A549 (cell line): ENCODE results near the gene CTDSPL. TPM values are rescaled to one million over a fixed set of nuclear protein-coding genes. Genes with fewer than 3 reads are reported as not detected.

ENCODE experiments used
- ATAC-seq, 2 experiments: fragments of 200-7000 bp in 1 of 2; fragments of >200 bp in 1 of 2; cut with Nextera tagmentation in 1 of 2; cut with Tn5 transposase in 1 of 2; 3 replicates each; pipeline versions ENCODE4 v1.8.0 to v1.9.1; 2018 to 2020; ENCODE audit warnings: mild to moderate bottlenecking in 1 of 2, moderate library complexity in 1 of 2
- CTCF ChIA-PET: fragments of 300-600 bp; sonication (Branson Sonifier 250); formaldehyde crosslinking; extraction: SDS; loops from one replicate; lab custom pipeline; 2021; ENCODE audit warnings: antibody characterized with exemption, inconsistent platforms; lab: Yijun Ruan, JAX
- POLR2A ChIA-PET: fragments of 350-600 bp; formaldehyde crosslinking; extraction: SDS; loops from one replicate; lab custom pipeline; 2021; ENCODE audit warnings: antibody characterized with exemption, inconsistent platforms; lab: Yijun Ruan, JAX
- DNase-seq, 2 experiments: peaks; one replicate each; pipeline versions ENCODE4 v3.0.0 to v3.0.0-alpha.2; 2011 to 2016; ENCODE audit warnings: low read depth in 1 of 2, low spot score in 1 of 2
- FAIRE-seq: peaks from 2 replicates; lab custom pipeline; 2011; peaks lifted over from hg19 to GRCh38; lab: Jason Lieb, UNC
- H3K27ac ChIP-seq, 2 experiments: fragments of >200 bp; sonication (Bioruptor Twin); formaldehyde crosslinking; 3 replicates each; pipeline ENCODE4 v1.5.1; 2016 to 2017
- H3K4me1 ChIP-seq: fragments of >200 bp; sonication (Bioruptor Twin); formaldehyde crosslinking; 3 replicates; pipeline ENCODE4 v1.6.1; 2016
- H3K4me2 ChIP-seq: fragments of >200 bp; sonication (Bioruptor Twin); formaldehyde crosslinking; 3 replicates; pipeline ENCODE4 v1.6.1; 2016
- H3K4me3 ChIP-seq: fragments of >200 bp; sonication (Bioruptor Twin); formaldehyde crosslinking; 3 replicates; pipeline ENCODE4 v1.5.1; 2016
- H3K9me3 ChIP-seq: fragments of >200 bp; sonication (Bioruptor Twin); formaldehyde crosslinking; 3 replicates; pipeline ENCODE4 v1.6.1; 2016
- BHLHE40 ChIP-seq: IDR thresholded peaks from 2 replicates; pipeline ENCODE4 v1.6.1; 2012; ENCODE audit warnings: low read depth, low read length, inconsistent platforms
- CBX8 ChIP-seq: fragments of 200-600 bp; sonication (generic); IDR thresholded peaks from 2 replicates; pipeline ENCODE4 v1.6.1; 2016
- CHD2 ChIP-seq: fragments of 150-350 bp; IDR thresholded peaks from 2 replicates; pipeline ENCODE4 v1.6.1; 2014; ENCODE audit warnings: low read length; ENCODE audit not compliant: partially characterized antibody
- CHD4 ChIP-seq: fragments of 200-600 bp; sonication (generic); IDR thresholded peaks from 2 replicates; pipeline ENCODE4 v1.6.1; 2016; ENCODE audit warnings: antibody characterized with exemption, mild to moderate bottlenecking, borderline replicate concordance
- EHF ChIP-seq: fragments of 250-450 bp; sonication (Bioruptor Pico); IDR thresholded peaks from 2 replicates; pipeline ENCODE4 v1.5.0; 2020; ENCODE audit warnings: mild to moderate bottlenecking
- FOSL2 ChIP-seq, 2 experiments: fragments of 450-650 bp in 1 of 2; fragments of >200 bp in 1 of 2; sonication (Bioruptor Twin) in 1 of 2; formaldehyde crosslinking; IDR thresholded peaks; 2 replicates each; pipeline versions ENCODE4 v1.5.0 to v1.6.1; 2016 to 2020; ENCODE audit warnings: mild to moderate bottlenecking in 1 of 2, moderate library complexity in 1 of 2
- FOXS1 ChIP-seq: fragments of 250-450 bp; sonication (Bioruptor Pico); IDR thresholded peaks from 2 replicates; pipeline ENCODE4 v1.5.0; 2020; ENCODE audit warnings: mild to moderate bottlenecking, moderate library complexity
- GATA3 ChIP-seq: IDR thresholded peaks from 2 replicates; pipeline ENCODE4 v1.6.1; 2012; ENCODE audit warnings: borderline replicate concordance
- HES2 ChIP-seq: fragments of >200 bp; sonication (Bioruptor Twin); formaldehyde crosslinking; IDR thresholded peaks from 2 replicates; pipeline ENCODE4 v1.6.1; 2016
- HEYL ChIP-seq: fragments of 250-450 bp; sonication (Bioruptor Pico); IDR thresholded peaks from 2 replicates; pipeline ENCODE4 v1.8.0; 2021; ENCODE audit warnings: mild to moderate bottlenecking, moderate library complexity
- HOXB13 ChIP-seq: fragments of 250-450 bp; sonication (Bioruptor Pico); IDR thresholded peaks from 2 replicates; pipeline ENCODE4 v1.5.0; 2020; ENCODE audit warnings: low read depth, mild to moderate bottlenecking, moderate library complexity
- JUNB ChIP-seq: fragments of >200 bp; sonication (Bioruptor Twin); formaldehyde crosslinking; IDR thresholded peaks from 2 replicates; pipeline ENCODE4 v1.6.1; 2016
- KDM1A ChIP-seq: fragments of 200-600 bp; sonication (generic); IDR thresholded peaks from 2 replicates; pipeline ENCODE4 v1.6.1; 2016; ENCODE audit warnings: low read depth, mild to moderate bottlenecking
- MAFK ChIP-seq: fragments of 450-650 bp; IDR thresholded peaks from 2 replicates; pipeline ENCODE4 v1.6.1; 2014; ENCODE audit not compliant: partially characterized antibody
- MYC ChIP-seq: IDR thresholded peaks from 2 replicates; pipeline ENCODE4 v1.6.1; 2012; ENCODE audit warnings: mild to moderate bottlenecking, inconsistent platforms, low read length, improper control_type of control experiment, borderline replicate concordance
- NFE2L2 ChIP-seq: fragments of 150-350 bp; conservative IDR thresholded peaks from 2 replicates; pipeline ENCODE4 v1.6.1; 2014; ENCODE audit warnings: low read length
- NR3C1 ChIP-seq: fragments of >200 bp; sonication (Bioruptor Twin); formaldehyde crosslinking; IDR thresholded peaks from 3 replicates; pipeline ENCODE4 v1.6.1; 2017
- PBX3 ChIP-seq: IDR thresholded peaks from 2 replicates; pipeline ENCODE4 v1.6.1; 2012
- PHF8 ChIP-seq: fragments of 200-600 bp; sonication (generic); IDR thresholded peaks from 2 replicates; pipeline ENCODE4 v1.6.1; 2016; ENCODE audit warnings: low read depth, mild to moderate bottlenecking, antibody characterized with exemption, moderate library complexity, borderline replicate concordance
- POLR2A ChIP-seq: IDR thresholded peaks from 2 replicates; pipeline ENCODE4 v1.6.1; 2012; ENCODE audit warnings: mild to moderate bottlenecking, low read length
- POLR2AphosphoS2 ChIP-seq: conservative IDR thresholded peaks from 2 replicates; pipeline ENCODE4 v1.6.1; 2012; ENCODE audit warnings: low read length, improper control_type of control experiment, inconsistent platforms
- RARB ChIP-seq: fragments of 250-450 bp; sonication (Bioruptor Pico); IDR thresholded peaks from 2 replicates; pipeline ENCODE4 v1.8.0; 2021; ENCODE audit warnings: mild to moderate bottlenecking, moderate library complexity
- RCOR1 ChIP-seq: fragments of 150-350 bp; IDR thresholded peaks from 2 replicates; pipeline ENCODE4 v1.6.1; 2014; ENCODE audit warnings: antibody characterized with exemption, low read length, low read depth
- REST ChIP-seq: fragments of 200-600 bp; sonication (generic); IDR thresholded peaks from 2 replicates; pipeline ENCODE4 v1.6.1; 2016; ENCODE audit warnings: antibody characterized with exemption, mild to moderate bottlenecking, moderate library complexity
- TFCP2L1 ChIP-seq: fragments of 250-450 bp; sonication (Bioruptor Pico); IDR thresholded peaks from 2 replicates; pipeline ENCODE4 v1.5.0; 2021; ENCODE audit warnings: mild to moderate bottlenecking
- ZFP36 ChIP-seq: fragments of 450-650 bp; IDR thresholded peaks from 2 replicates; pipeline ENCODE4 v1.6.1; 2014; ENCODE audit warnings: borderline replicate concordance; ENCODE audit not compliant: partially characterized antibody
- WGBS: methylation state at CpG from one replicate; pipeline ENCODE4 v1.1.6; 2017; ENCODE audit errors: missing lambda C conversion rate; 5-methylcytosine and 5-hydroxymethylcytosine counted together
- polyA plus RNA-seq, 4 experiments: library from polyadenylated mRNA; depleted of rRNA in 3 of 4; stranded (reverse); fragments of >200 nt; fragmentation: RNase III in 1 of 4; extraction: RNeasy Plus Mini Kit Qiagen cat#74134 plus additional on column Dnase treatment in 1 of 4; gene quantifications; 2 replicates in 3 of 4; 3 replicates in 1 of 4; pipeline ENCODE4 v1.2.3, GENCODE V29; 2011 to 2017

CTDSPL gene
- polyA plus RNA-seq, 2 of the 4 experiments (the other 2 are of a cell fraction) = 9.9 to 35.1 TPM

- TF ChIP-seq RARB (CRISPR knock-in tag) (no peak), MYC (no peak), TFCP2L1 (CRISPR knock-in tag) (no peak), CHD4 (no peak), GATA3 (no peak), POLR2AphosphoS2 (no peak), FOSL2 (IDR thresholded peaks at IDR 0.05) (no peak), FOSL2 (CRISPR knock-in tag; IDR thresholded peaks at IDR 0.05) (no peak), BHLHE40 (no peak), HES2 (no peak), NFE2L2 (no peak), CBX8 (no peak), REST (no peak), RCOR1 (no peak), EHF (CRISPR knock-in tag) (no peak), NR3C1 (no peak), CHD2 (no peak), ZFP36 (no peak), PHF8 (no peak)
- TF ChIP-seq, all 56 proteins: peak for 0
- ATAC-seq = no peak
- WGBS = 85% methylated on average over 3 of the region's 3 CpGs
- ChIA-PET CTCF (no interaction called here), POLR2A (no interaction called here)
- Histone ChIP-seq H3K4me3 (no peak overlapping the region), H3K27ac (no peak overlapping the region), H3K4me2 (no peak overlapping the region), H3K4me1 (no peaks in the 10 kb centered on the region), H3K9me3 (no peaks in the 10 kb centered on the region; the same call in 2 of the 3 replicates)
- no peak for FAIRE-seq
- DNase-seq = no peak
Observed at GRCh38 chr3:37926611-37927010, 64.9 kb downstream of the CTDSPL start.

- TF ChIP-seq NFE2L2 = no peak
- no peak for TF ChIP-seq HOXB13 (CRISPR knock-in tag)
- TF ChIP-seq HEYL (CRISPR knock-in tag) = no peak
- TF ChIP-seq MAFK = no peak
- TF ChIP-seq KDM1A = no peak
- no peak for TF ChIP-seq REST
- TF ChIP-seq POLR2A = no peak
- no peak for TF ChIP-seq PHF8
- TF ChIP-seq JUNB = no peak
- TF ChIP-seq FOXS1 = no peak
- no peak for TF ChIP-seq PBX3
- 80% methylated on average over 2 of the region's 2 CpGs for WGBS
- H3K4me1 ChIP-seq = peaks cover 12% of the 10 kb centered on the region
- ChIA-PET POLR2A (no interaction called here), CTCF (interaction anchor here (0.6 to 1.8 kb wide), 2 partner anchors 37 to 1824 kb away, joined by 3 to 4 read pairs; no protein-coding TSS in a partner anchor)
- no peak for ATAC-seq
- no peak for FAIRE-seq
- H3K4me3 ChIP-seq = no peak overlapping the region
- DNase-seq = no peak
- H3K27ac ChIP-seq = no peak overlapping the region
- no peak overlapping the region for H3K4me2 ChIP-seq
- no peaks in the 10 kb centered on the region; the same call in 2 of the 3 replicates for H3K9me3 ChIP-seq
Observed at GRCh38 chr3:37930495-37930894, 68.8 kb downstream of the CTDSPL start.
